ENCODE measurements around the gene ANKRD26.

The ANKRD26 gene

GRCh38 chr10:27030060-27030459 is 70.2 kb downstream of the ANKRD26 start:
- Histone ChIP-seq H3K27me3 (replicated peaks; ENCODE audit: control insufficient read depth, insufficient read depth, low read length, poor library complexity, severe bottlenecking) (no peaks in the 10 kb centered on the region), H3K4me3 (ENCODE audit: insufficient read depth, low read depth, low read length, poor library complexity, severe bottlenecking) (no peak overlapping the region), H3K9me3 (ENCODE audit: control insufficient read depth, low read length) (no peaks in the 10 kb centered on the region), H3K4me1 (ENCODE audit: control insufficient read depth, insufficient read depth, low read length, poor library complexity, severe bottlenecking) (no peaks in the 10 kb centered on the region), H3K36me3 (ENCODE audit: control insufficient read depth, insufficient read depth, low read length) (no peaks in the 10 kb centered on the region), H3K27ac (ENCODE audit: insufficient read depth, low read length, poor library complexity, severe bottlenecking) (no peak overlapping the region)
- DNase-seq = no peak

GRCh38 chr10:27022048-27022447 is 78.2 kb downstream of the ANKRD26 start:
- H3K27me3 ChIP-seq (replicated peaks; ENCODE audit: control insufficient read depth, insufficient read depth, low read length, poor library complexity, severe bottlenecking) = no peaks in the 10 kb centered on the region
- H3K9me3 ChIP-seq (ENCODE audit: control insufficient read depth, low read length) = no peaks in the 10 kb centered on the region
- H3K27ac ChIP-seq (ENCODE audit: insufficient read depth, low read length, poor library complexity, severe bottlenecking) = no peak overlapping the region
- no peaks in the 10 kb centered on the region for H3K36me3 ChIP-seq (ENCODE audit: control insufficient read depth, insufficient read depth, low read length)
- no peak overlapping the region for H3K4me3 ChIP-seq (ENCODE audit: insufficient read depth, low read depth, low read length, poor library complexity, severe bottlenecking)
- no peak for DNase-seq
- H3K4me1 ChIP-seq (ENCODE audit: control insufficient read depth, insufficient read depth, low read length, poor library complexity, severe bottlenecking) = no peaks in the 10 kb centered on the region

DNA sequence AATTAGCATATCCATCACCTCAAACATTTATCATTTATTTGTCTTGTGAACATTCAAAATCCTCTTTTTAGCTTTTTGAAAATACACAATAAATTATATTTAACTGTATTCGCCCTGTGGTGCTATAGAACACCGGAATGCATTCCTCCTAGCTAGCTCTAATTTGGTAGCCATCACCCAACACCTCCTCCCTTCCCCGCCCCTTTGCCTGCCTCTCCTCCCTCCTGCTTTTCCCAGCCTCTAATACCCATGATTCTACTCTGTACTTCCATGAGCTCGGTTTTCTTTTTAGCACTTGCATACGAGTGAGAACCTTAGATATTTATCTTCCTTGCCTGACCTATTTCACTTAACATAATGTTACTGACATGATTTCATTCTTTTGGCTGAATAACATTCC is 80.1 kb downstream of the ANKRD26 start:
- no peaks in the 10 kb centered on the region for H3K9me3 ChIP-seq (ENCODE audit: control insufficient read depth, low read length)
- no peaks in the 10 kb centered on the region for H3K27me3 ChIP-seq (replicated peaks; ENCODE audit: control insufficient read depth, insufficient read depth, low read length, poor library complexity, severe bottlenecking)
- no peaks in the 10 kb centered on the region for H3K36me3 ChIP-seq (ENCODE audit: control insufficient read depth, insufficient read depth, low read length)
- no peak overlapping the region for H3K27ac ChIP-seq (ENCODE audit: insufficient read depth, low read length, poor library complexity, severe bottlenecking)
- no peak for DNase-seq
- H3K4me3 ChIP-seq (ENCODE audit: insufficient read depth, low read depth, low read length, poor library complexity, severe bottlenecking) = no peak overlapping the region
- H3K4me1 ChIP-seq (ENCODE audit: control insufficient read depth, insufficient read depth, low read length, poor library complexity, severe bottlenecking) = no peaks in the 10 kb centered on the region

- Histone ChIP-seq H3K9me3 (ENCODE audit: control insufficient read depth, low read length) (no peaks in the 10 kb centered on the region), H3K4me3 (ENCODE audit: insufficient read depth, low read depth, low read length, poor library complexity, severe bottlenecking) (no peak overlapping the region), H3K27me3 (replicated peaks; ENCODE audit: control insufficient read depth, insufficient read depth, low read length, poor library complexity, severe bottlenecking) (no peaks in the 10 kb centered on the region), H3K4me1 (ENCODE audit: control insufficient read depth, insufficient read depth, low read length, poor library complexity, severe bottlenecking) (no peaks in the 10 kb centered on the region), H3K36me3 (ENCODE audit: control insufficient read depth, insufficient read depth, low read length) (no peaks in the 10 kb centered on the region), H3K27ac (ENCODE audit: insufficient read depth, low read length, poor library complexity, severe bottlenecking) (no peak overlapping the region)
- no peak for DNase-seq
Measured at GRCh38 chr10:27019827-27020226, 80.5 kb downstream of the ANKRD26 start.

- H3K27ac ChIP-seq (ENCODE audit: insufficient read depth, low read length, poor library complexity, severe bottlenecking) = no peak overlapping the region
- H3K4me1 ChIP-seq (ENCODE audit: control insufficient read depth, insufficient read depth, low read length, poor library complexity, severe bottlenecking) = peaks cover 3% of the 10 kb centered on the region
- H3K36me3 ChIP-seq (ENCODE audit: control insufficient read depth, insufficient read depth, low read length) = no peaks in the 10 kb centered on the region
- no peaks in the 10 kb centered on the region for H3K27me3 ChIP-seq (replicated peaks; ENCODE audit: control insufficient read depth, insufficient read depth, low read length, poor library complexity, severe bottlenecking)
- no peak overlapping the region for H3K4me3 ChIP-seq (ENCODE audit: insufficient read depth, low read depth, low read length, poor library complexity, severe bottlenecking)
- DNase-seq = no peak
- no peaks in the 10 kb centered on the region for H3K9me3 ChIP-seq (ENCODE audit: control insufficient read depth, low read length)
Measured at GRCh38 chr10:26997610-26998009, 102.7 kb downstream of the ANKRD26 start.

GRCh38 chr10:26994743-26995142 is 105.6 kb downstream of the ANKRD26 start:
- H3K27ac ChIP-seq (ENCODE audit: insufficient read depth, low read length, poor library complexity, severe bottlenecking) = no peak overlapping the region
- no peak overlapping the region for H3K4me3 ChIP-seq (ENCODE audit: insufficient read depth, low read depth, low read length, poor library complexity, severe bottlenecking)
- no peaks in the 10 kb centered on the region for H3K9me3 ChIP-seq (ENCODE audit: control insufficient read depth, low read length)
- no peaks in the 10 kb centered on the region for H3K27me3 ChIP-seq (replicated peaks; ENCODE audit: control insufficient read depth, insufficient read depth, low read length, poor library complexity, severe bottlenecking)
- H3K4me1 ChIP-seq (ENCODE audit: control insufficient read depth, insufficient read depth, low read length, poor library complexity, severe bottlenecking) = peaks cover 3% of the 10 kb centered on the region
- H3K36me3 ChIP-seq (ENCODE audit: control insufficient read depth, insufficient read depth, low read length) = no peaks in the 10 kb centered on the region
- no peak for DNase-seq

- no peak for DNase-seq
- H3K4me3 ChIP-seq (ENCODE audit: insufficient read depth, low read depth, low read length, poor library complexity, severe bottlenecking) = no peak overlapping the region
- no peaks in the 10 kb centered on the region for H3K27me3 ChIP-seq (replicated peaks; ENCODE audit: control insufficient read depth, insufficient read depth, low read length, poor library complexity, severe bottlenecking)
- no peak overlapping the region for H3K27ac ChIP-seq (ENCODE audit: insufficient read depth, low read length, poor library complexity, severe bottlenecking)
- no peaks in the 10 kb centered on the region for H3K36me3 ChIP-seq (ENCODE audit: control insufficient read depth, insufficient read depth, low read length)
- no peaks in the 10 kb centered on the region for H3K9me3 ChIP-seq (ENCODE audit: control insufficient read depth, low read length)
- H3K4me1 ChIP-seq (ENCODE audit: control insufficient read depth, insufficient read depth, low read length, poor library complexity, severe bottlenecking) = no peaks in the 10 kb centered on the region
Measured at GRCh38 chr10:26987851-26988250, 112.4 kb downstream of the ANKRD26 start.

GRCh38 chr10:26983156-26983555 is 117.1 kb downstream of the ANKRD26 start:
- no peak for DNase-seq
- Histone ChIP-seq H3K27me3 (replicated peaks; ENCODE audit: control insufficient read depth, insufficient read depth, low read length, poor library complexity, severe bottlenecking) (no peaks in the 10 kb centered on the region), H3K9me3 (ENCODE audit: control insufficient read depth, low read length) (no peaks in the 10 kb centered on the region), H3K36me3 (ENCODE audit: control insufficient read depth, insufficient read depth, low read length) (no peaks in the 10 kb centered on the region), H3K4me3 (ENCODE audit: insufficient read depth, low read depth, low read length, poor library complexity, severe bottlenecking) (no peak overlapping the region), H3K4me1 (ENCODE audit: control insufficient read depth, insufficient read depth, low read length, poor library complexity, severe bottlenecking) (no peaks in the 10 kb centered on the region), H3K27ac (ENCODE audit: insufficient read depth, low read length, poor library complexity, severe bottlenecking) (no peak overlapping the region)

DNA sequence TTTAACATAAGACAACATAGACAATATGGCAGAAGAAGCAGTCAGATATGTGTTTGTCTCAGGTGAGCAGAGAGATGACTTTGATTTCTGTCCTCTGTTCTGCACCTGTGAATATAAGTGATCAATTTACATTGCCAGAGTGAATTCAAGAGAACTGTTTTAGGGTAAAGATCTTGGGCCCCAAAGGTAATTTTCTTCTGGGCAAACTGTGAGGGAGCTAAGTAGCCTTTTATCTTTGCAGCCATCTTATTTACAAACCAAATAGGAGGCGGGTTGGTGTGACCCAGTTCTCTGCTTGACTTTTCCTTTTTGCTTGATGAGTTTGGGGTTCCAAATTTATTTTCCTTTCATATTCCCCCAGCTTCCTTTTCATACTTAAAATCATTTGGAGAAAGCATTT is 118.2 kb downstream of the ANKRD26 start:
- Histone ChIP-seq H3K27me3 (replicated peaks; ENCODE audit: control insufficient read depth, insufficient read depth, low read length, poor library complexity, severe bottlenecking) (no peaks in the 10 kb centered on the region), H3K4me1 (ENCODE audit: control insufficient read depth, insufficient read depth, low read length, poor library complexity, severe bottlenecking) (no peaks in the 10 kb centered on the region)

GRCh38 chr10:26981232-26981824 is 119.0 kb downstream of the ANKRD26 start:
- no peak for DNase-seq
- no peaks in the 10 kb centered on the region for H3K9me3 ChIP-seq (ENCODE audit: control insufficient read depth, low read length)
- H3K4me3 ChIP-seq (ENCODE audit: insufficient read depth, low read depth, low read length, poor library complexity, severe bottlenecking) = no peak overlapping the region
- H3K4me1 ChIP-seq (ENCODE audit: control insufficient read depth, insufficient read depth, low read length, poor library complexity, severe bottlenecking) = no peaks in the 10 kb centered on the region
- H3K36me3 ChIP-seq (ENCODE audit: control insufficient read depth, insufficient read depth, low read length) = no peaks in the 10 kb centered on the region
- no peak overlapping the region for H3K27ac ChIP-seq (ENCODE audit: insufficient read depth, low read length, poor library complexity, severe bottlenecking)
- no peaks in the 10 kb centered on the region for H3K27me3 ChIP-seq (replicated peaks; ENCODE audit: control insufficient read depth, insufficient read depth, low read length, poor library complexity, severe bottlenecking)

More for the DNA sequence above, 118.2 kb downstream of the ANKRD26 start:
- no peaks in the 10 kb centered on the region for H3K9me3 ChIP-seq (ENCODE audit: control insufficient read depth, low read length)
- no peak for DNase-seq
- no peak overlapping the region for H3K4me3 ChIP-seq (ENCODE audit: insufficient read depth, low read depth, low read length, poor library complexity, severe bottlenecking)
- H3K27ac ChIP-seq (ENCODE audit: insufficient read depth, low read length, poor library complexity, severe bottlenecking) = no peak overlapping the region
- H3K36me3 ChIP-seq (ENCODE audit: control insufficient read depth, insufficient read depth, low read length) = no peaks in the 10 kb centered on the region
